COR-L47 (cell line): ENCODE data around the gene SCAF1.
A peak's percentile ranks its signal among the peaks of the same experiment; 100 is the strongest.
"Not testable (repeated sequence)": the region's sequence is repeated elsewhere in the genome, so short reads cannot be mapped to it uniquely, and the experiment has no call there.

Experiments
- DNase-seq: peaks from one replicate; lab custom pipeline; 2025; lab: John Stamatoyannopoulos, UW

The SCAF1 gene

GRCh38 chr19:49616532-49616931, 25.5 kb upstream of the SCAF1 start:
- no peak for DNase-seq

GRCh38 chr19:49616945-49617344, 25.1 kb upstream of the SCAF1 start:
- DNase-seq: no peak

GRCh38 chr19:49617860-49618259, 24.1 kb upstream of the SCAF1 start:
- not testable (repeated sequence) for DNase-seq

GRCh38 chr19:49624967-49625910, 16.8 kb upstream of the SCAF1 start:
- DNase-seq: no peak

- DNase-seq: no peak
Observed at GRCh38 chr19:49626226-49626625, 15.8 kb upstream of the SCAF1 start.

- no peak for DNase-seq
Observed at GRCh38 chr19:49629659-49630058, 12.3 kb upstream of the SCAF1 start.

GRCh38 chr19:49631014-49631588, 10.9 kb upstream of the SCAF1 start:
- DNase-seq: no peak

- no peak for DNase-seq
Observed at GRCh38 chr19:49631610-49632192, 10.3 kb upstream of the SCAF1 start.

GRCh38 chr19:49632576-49632975, 9.4 kb upstream of the SCAF1 start:
- no peak for DNase-seq

- DNase-seq: not testable (repeated sequence)
Observed at GRCh38 chr19:49633273-49633672, 8.7 kb upstream of the SCAF1 start.

GRCh38 chr19:49635530-49636232, 6.3 kb upstream of the SCAF1 start:
- no peak for DNase-seq

GRCh38 chr19:49636233-49636932, 5.6 kb upstream of the SCAF1 start:
- no peak for DNase-seq

GRCh38 chr19:49637821-49638738, 3.9 kb upstream of the SCAF1 start:
- no peak for DNase-seq

GRCh38 chr19:49639401-49640112, 2.5 kb upstream of the SCAF1 start:
- DNase-seq: no peak

- peak; percentile 99 for DNase-seq
Observed at GRCh38 chr19:49640113-49640898, 1.7 kb upstream of the SCAF1 start, which contains the start of gene RRAS. Gene RRAS (minus strand): TSS chr19:49640143. CDS start chr19:49640098, 45 bp downstream.

GRCh38 chr19:49642492-49643035, 555 bp downstream of the SCAF1 start:
- DNase-seq: no peak

- no peak for DNase-seq
Observed at GRCh38 chr19:49643466-49643865, 1.5 kb downstream of the SCAF1 start.

GRCh38 chr19:49645592-49645991, 3.6 kb downstream of the SCAF1 start:
- DNase-seq: no peak

GRCh38 chr19:49645995-49646394, 4.0 kb downstream of the SCAF1 start:
- no peak for DNase-seq
